Measurements from ENCODE around the gene MATN3. TPM values are rescaled to one million over a fixed set of nuclear protein-coding genes. Genes with fewer than 3 reads are reported as not detected.

The MATN3 gene
- total and polyA plus RNA-seq, 8 donors, result 0.53 to 7.0 (median 0.87) TPM; not detected in 3

GRCh38 chr2:19989342-19989666, 23.2 kb downstream of the MATN3 start:
- H3K9me3 ChIP-seq, result no peaks in the 10 kb centered on the region
- intact Hi-C loops (cut with DNase I; ENCODE audit: low total_unique reads), result no loop called here
- H3K4me1 ChIP-seq, result peaks cover 5 to 29% (median 20%) of the 10 kb centered on the region in 4 donors
- H3K36me3 ChIP-seq, result peaks cover 0 to 7% (median 2%) of the 10 kb centered on the region in 4 donors
- peaks cover 0 to 3% (median 0%) of the 10 kb centered on the region in 3 donors for H3K27me3 ChIP-seq
- H3K27ac ChIP-seq, result peak overlapping the region in 4 of 5 donors; percentile 67 to 85 (median 76)
- 3 to 7% (median 6%) methylated on average over 8 of the region's 8 CpGs for WGBS, 5 donors
- DNase-seq, result no peak
- peak overlapping the region; percentile 69 to 99 (median 84) for H3K4me3 ChIP-seq
- TF ChIP-seq CTCF (IDR thresholded peaks at IDR 0.05) (no peak), POLR2A (IDR thresholded peaks at IDR 0.05) (no peak), EP300 (IDR thresholded peaks at IDR 0.05) (no peak), POLR2AphosphoS5 (IDR thresholded peaks at IDR 0.05) (no peak)

- Histone ChIP-seq H3K27me3 (peaks cover 0 to 3% (median 0%) of the 10 kb centered on the region in 3 donors), H3K9me3 (no peaks in the 10 kb centered on the region), H3K4me3 (peak overlapping the region in 1 of 4 donors; percentile 87), H3K27ac (no peak overlapping the region), H3K4me1 (peaks cover 5 to 29% (median 20%) of the 10 kb centered on the region in 4 donors), H3K36me3 (peaks cover 0 to 7% (median 2%) of the 10 kb centered on the region in 4 donors)
- no peak for DNase-seq
- intact Hi-C loops (cut with DNase I; ENCODE audit: low total_unique reads), result no loop called here
- WGBS, 5 donors, result 69 to 85% (median 72%) methylated on average over 2 of the region's 2 CpGs
- TF ChIP-seq POLR2AphosphoS5 (IDR thresholded peaks at IDR 0.05) (no peak), EP300 (IDR thresholded peaks at IDR 0.05) (no peak), POLR2A (IDR thresholded peaks at IDR 0.05) (no peak), CTCF (IDR thresholded peaks at IDR 0.05) (no peak)
Observed at GRCh38 chr2:19988600-19988999, 23.9 kb downstream of the MATN3 start.

GRCh38 chr2:19987936-19988335, 24.5 kb downstream of the MATN3 start:
- Histone ChIP-seq H3K4me3 (no peak overlapping the region), H3K27me3 (peaks cover 0 to 3% (median 0%) of the 10 kb centered on the region in 3 donors), H3K36me3 (peaks cover 0 to 7% (median 2%) of the 10 kb centered on the region in 4 donors), H3K4me1 (peaks cover 5 to 29% (median 20%) of the 10 kb centered on the region in 4 donors), H3K27ac (no peak overlapping the region), H3K9me3 (no peaks in the 10 kb centered on the region)
- TF ChIP-seq CTCF (IDR thresholded peaks at IDR 0.05) (no peak), EP300 (IDR thresholded peaks at IDR 0.05) (no peak), POLR2AphosphoS5 (IDR thresholded peaks at IDR 0.05) (no peak), POLR2A (IDR thresholded peaks at IDR 0.05) (no peak)
- WGBS, 5 donors, result 92 to 95% (median 95%) methylated on average over 5 of the region's 5 CpGs
- intact Hi-C loops (cut with DNase I; ENCODE audit: low total_unique reads), result no loop called here
- no peak for DNase-seq

- Histone ChIP-seq H3K4me1 (peaks cover 0 to 13% (median 0%) of the 10 kb centered on the region in 4 donors), H3K4me3 (no peak overlapping the region), H3K27me3 (no peaks in the 10 kb centered on the region), H3K9me3 (no peaks in the 10 kb centered on the region), H3K36me3 (peaks cover 0 to 25% (median 14%) of the 10 kb centered on the region in 4 donors), H3K27ac (no peak overlapping the region)
- WGBS, 5 donors, result 76 to 82% (median 77%) methylated on average over 1 of the region's 1 CpG
- intact Hi-C loops (cut with DNase I; ENCODE audit: low total_unique reads), result no loop called here
- TF ChIP-seq POLR2AphosphoS5 (IDR thresholded peaks at IDR 0.05) (no peak), CTCF (IDR thresholded peaks at IDR 0.05) (no peak), POLR2A (IDR thresholded peaks at IDR 0.05) (no peak), EP300 (IDR thresholded peaks at IDR 0.05) (no peak)
- DNase-seq, result no peak
Observed at GRCh38 chr2:19982268-19982667, 30.2 kb downstream of the MATN3 start.
